ENCODE measurements around the gene ANKFN1. TPM values are rescaled to one million over a fixed set of nuclear protein-coding genes. Genes with fewer than 3 reads are reported as not detected.
A peak's percentile ranks its signal among the peaks of the same experiment; 100 is the strongest.

The ANKFN1 gene
- total and polyA plus RNA-seq, 2 of the 13 experiments (the other 11 are each of a cell fraction or from before 2014, with no cell fraction given) = not detected

GRCh38 chr17:56178203-56178602 lies 24.9 kb downstream of the ANKFN1 start:
- no TSS peak for BruUV-seq (replicated peaks)
- no peak overlapping the region for H3K4me2 ChIP-seq (ENCODE audit: low read depth, low read length)
- ChIA-PET CTCF (ENCODE audit: low intra/inter-chr PET ratio, low total read pairs) (no interaction called here), POLR2A (no interaction called here)
- H3K9me3 ChIP-seq (ENCODE audit: low read length) = no peaks in the 10 kb centered on the region
- DNase-seq (ENCODE audit: low spot score) (no peak), FAIRE-seq (no peak), ATAC-seq (no peak)
- H3K27ac ChIP-seq (ENCODE audit: extremely low read length, insufficient read depth, low read length) = no peak overlapping the region
- in situ Hi-C loops (cut with HindIII; ENCODE audit: extremely low pct_ligation_motif_present, low pct_unique_long_range_greater_than_20kb) = no loop called here
- TF ChIP-seq ZNF556 (CRISPR knock-in tag; IDR thresholded peaks at IDR 0.05; ENCODE audit: borderline replicate concordance) (no peak), SOX6 (IDR thresholded peaks at IDR 0.05) (no peak), SOX6 (CRISPR knock-in tag; IDR thresholded peaks at IDR 0.05) (no peak), CHD4 (IDR thresholded peaks at IDR 0.05; ENCODE audit: borderline replicate concordance, low read length) (no peak), MAFK (conservative IDR thresholded peaks at IDR 0.05 in 1 of 2, IDR thresholded peaks at IDR 0.05 in 1 of 2; ENCODE audit: low read length in 2 of 2) (peak; percentile 94 to 97), MAFF (IDR thresholded peaks at IDR 0.05; ENCODE audit: low read depth, low read length) (peak; percentile 93)
- intact Hi-C loops (cut with micrococcal nuclease; ENCODE audit: unreplicated experiment) = no loop called here
- no peaks in the 10 kb centered on the region for H4K20me1 ChIP-seq (ENCODE audit: insufficient read depth, low read length)
- H3K4me1 ChIP-seq (ENCODE audit: insufficient read depth, low read length) = 0 out of 2 replicates have a peak, but pooled peaks cover 6% of the 10 kb centered on the region
- H3K79me2 ChIP-seq (ENCODE audit: insufficient read depth, low read length) = no peaks in the 10 kb centered on the region
- WGBS (ENCODE audit: low lambda C conversion rate) = 33% methylated on average over 5 of the region's 5 CpGs
- H2AFZ ChIP-seq (ENCODE audit: low read length) = no peak overlapping the region
- no peak overlapping the region for H3K4me3 ChIP-seq (replicated peaks in 1 of 3; ENCODE audit: insufficient read depth in 1 of 3, low read depth in 2 of 3, low read length in 3 of 3)
- no peaks in the 10 kb centered on the region for H3K27me3 ChIP-seq (ENCODE audit: control insufficient read depth in 1 of 2, insufficient read depth in 2 of 2, low read length in 2 of 2)
- H3K36me3 ChIP-seq (replicated peaks in 1 of 2; ENCODE audit: control insufficient read depth in 1 of 2, insufficient read depth in 2 of 2, low read length in 2 of 2) = no peaks in the 10 kb centered on the region
- H3K9ac ChIP-seq (ENCODE audit: insufficient read depth, low read depth, low read length) = no peak overlapping the region

- Histone ChIP-seq H3K9ac (ENCODE audit: insufficient read depth, low read depth, low read length) (no peak overlapping the region), H2AFZ (ENCODE audit: low read length) (no peak overlapping the region), H3K79me2 (ENCODE audit: insufficient read depth, low read length) (no peaks in the 10 kb centered on the region), H3K4me3 (replicated peaks in 1 of 3; ENCODE audit: insufficient read depth in 1 of 3, low read depth in 2 of 3, low read length in 3 of 3) (no peak overlapping the region), H3K4me1 (ENCODE audit: insufficient read depth, low read length) (no peaks in the 10 kb centered on the region), H3K4me2 (ENCODE audit: low read depth, low read length) (no peak overlapping the region), H3K9me3 (ENCODE audit: low read length) (no peaks in the 10 kb centered on the region), H3K27me3 (ENCODE audit: control insufficient read depth in 1 of 2, insufficient read depth in 2 of 2, low read length in 2 of 2) (peaks cover 0 to 3% of the 10 kb centered on the region in 2 experiments; a peak in 2 of 5 replicates), H3K36me3 (replicated peaks in 1 of 2; ENCODE audit: control insufficient read depth in 1 of 2, insufficient read depth in 2 of 2, low read length in 2 of 2) (no peaks in the 10 kb centered on the region), H4K20me1 (ENCODE audit: insufficient read depth, low read length) (no peaks in the 10 kb centered on the region), H3K27ac (ENCODE audit: extremely low read length, insufficient read depth, low read length) (no peak overlapping the region)
- ChIA-PET CTCF (ENCODE audit: low intra/inter-chr PET ratio, low total read pairs) (no interaction called here), POLR2A (no interaction called here)
- in situ Hi-C loops (cut with HindIII; ENCODE audit: extremely low pct_ligation_motif_present, low pct_unique_long_range_greater_than_20kb) (no loop called here), intact Hi-C loops (cut with micrococcal nuclease; ENCODE audit: unreplicated experiment) (no loop called here)
- FAIRE-seq (no peak), ATAC-seq (no peak), DNase-seq (ENCODE audit: low spot score) (no peak)
- WGBS (ENCODE audit: low lambda C conversion rate) = 0% methylated on average over 1 of the region's 1 CpG
- BruUV-seq (replicated peaks) = no TSS peak
- TF ChIP-seq ZNF576 (CRISPR knock-in tag; IDR thresholded peaks at IDR 0.05) (no peak), HBP1 (CRISPR knock-in tag; IDR thresholded peaks at IDR 0.05; ENCODE audit: low read depth) (no peak), ZNF567 (CRISPR knock-in tag; IDR thresholded peaks at IDR 0.05; ENCODE audit: borderline replicate concordance) (no peak), HMG20A (CRISPR knock-in tag; IDR thresholded peaks at IDR 0.05; ENCODE audit: borderline replicate concordance) (no peak), SRSF1 (optimal IDR thresholded peaks at IDR 0.05; ENCODE audit: low read depth, low read length) (no peak), ZNF17 (CRISPR knock-in tag; IDR thresholded peaks at IDR 0.05) (no peak)
Measured at GRCh38 chr17:56182081-56182480, 28.8 kb downstream of the ANKFN1 start.

Data from HepG2 (cell line).